GM19035 (cell line): ENCODE data around the gene CDH13.

Experiments
- ATAC-seq: cut with Tn5 transposase; IDR thresholded peaks from one replicate; pipeline ENCODE4 v1.9.1; 2021; ENCODE audit not compliant: unreplicated experiment

Gene CDH13

DNA sequence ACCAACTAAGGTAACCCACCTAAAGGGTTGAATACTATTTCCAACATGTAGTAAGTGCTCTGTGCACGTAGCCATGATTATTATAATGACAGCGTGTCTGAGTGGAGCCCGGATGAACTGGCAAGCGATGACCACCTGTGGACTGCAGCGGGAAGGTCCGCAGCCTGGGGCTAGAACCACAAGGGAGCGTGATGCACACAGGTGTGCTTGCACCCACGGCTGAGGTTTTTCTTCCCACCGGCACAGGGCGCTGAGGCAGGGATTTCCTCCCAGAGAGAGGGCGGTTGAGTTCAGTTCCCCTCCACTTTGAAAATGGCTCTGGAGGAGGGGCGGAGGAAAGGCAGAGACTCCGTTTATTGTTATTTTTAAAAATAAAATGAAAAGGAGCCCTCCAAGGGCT, 959.3 kb downstream of the CDH13 start:
- no peak for ATAC-seq

DNA sequence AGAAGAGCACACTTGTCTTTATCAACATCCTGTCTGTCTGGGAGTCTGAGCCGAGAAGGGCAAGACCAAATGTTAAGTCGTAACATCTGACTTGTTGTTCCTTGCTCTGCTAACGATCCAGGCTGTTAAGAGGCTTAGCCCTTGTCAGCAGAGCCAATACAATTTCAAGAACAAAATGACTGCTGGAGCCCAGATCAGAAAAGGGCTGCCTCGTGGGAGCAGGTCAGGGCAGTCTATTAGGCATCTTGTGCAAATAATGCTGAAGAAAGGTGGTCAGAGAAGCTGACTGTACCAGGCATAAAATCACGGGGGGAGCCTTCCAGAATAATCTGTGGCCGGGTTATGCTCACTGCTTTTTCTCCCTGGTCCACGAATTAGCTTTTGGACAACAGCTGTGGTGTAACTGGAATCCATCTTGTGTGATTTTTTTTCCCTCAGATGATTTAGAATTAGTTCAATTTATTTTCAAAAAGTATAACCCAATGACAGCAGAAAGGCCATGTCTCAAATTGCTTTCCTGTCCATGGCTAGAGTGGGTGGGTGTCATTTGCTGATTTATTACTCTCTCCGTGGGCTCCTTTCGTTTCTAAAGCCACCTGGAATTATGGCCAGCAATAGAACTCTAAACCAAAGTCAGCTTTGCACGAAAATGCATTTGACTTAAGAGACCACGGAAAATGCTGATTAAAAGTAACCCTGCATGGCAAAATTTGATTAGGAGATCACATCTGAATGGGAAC, 959.9 kb downstream of the CDH13 start:
- ATAC-seq = no peak

GRCh38 chr16:83587201-83587600, 960.4 kb downstream of the CDH13 start:
- no peak for ATAC-seq

- no peak for ATAC-seq
Observed at GRCh38 chr16:83588070-83588469, 961.3 kb downstream of the CDH13 start.

DNA sequence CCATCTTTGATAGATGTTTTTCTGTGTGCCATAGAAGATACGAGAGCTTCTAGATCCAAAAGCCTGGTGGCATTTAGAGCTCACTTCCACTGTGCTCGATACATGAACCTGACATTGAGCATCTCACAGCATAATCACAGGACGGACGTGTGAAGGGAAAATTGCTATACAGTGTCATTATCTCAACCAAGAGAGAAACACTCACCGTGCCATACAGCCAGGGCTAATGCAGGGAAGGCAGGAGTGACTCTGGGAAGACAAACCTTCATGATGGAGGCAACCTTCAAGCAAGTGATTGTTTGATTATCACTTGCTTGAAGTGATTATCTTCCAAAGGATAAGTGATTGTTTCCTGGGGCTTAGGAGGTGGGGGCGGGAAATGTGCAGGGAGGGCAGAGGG, 962.8 kb downstream of the CDH13 start:
- ATAC-seq = no peak

DNA sequence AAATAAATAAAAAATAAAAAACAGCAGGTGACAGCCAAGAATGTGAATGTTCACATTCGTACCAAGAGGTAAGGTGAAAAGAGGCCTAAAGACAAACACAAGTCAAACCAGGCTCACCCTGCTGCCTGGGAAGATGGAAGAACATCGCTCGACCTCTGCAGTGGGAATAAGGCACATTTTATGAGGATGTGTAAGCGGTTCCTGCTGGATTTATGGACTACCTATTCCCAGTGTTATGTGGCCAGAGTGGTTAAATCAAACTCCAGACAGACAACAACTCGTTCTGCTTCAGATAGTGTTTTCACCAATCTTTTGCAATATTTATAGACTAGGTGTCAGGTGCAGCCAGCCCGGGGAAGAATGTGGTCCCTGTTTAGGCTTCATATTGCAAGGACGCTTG, 966.0 kb downstream of the CDH13 start:
- no peak for ATAC-seq

- ATAC-seq = no peak
Observed at GRCh38 chr16:83599789-83600462, 973.2 kb downstream of the CDH13 start.

GRCh38 chr16:83602761-83603722, 976.3 kb downstream of the CDH13 start:
- ATAC-seq = no peak

- ATAC-seq = no peak
Observed at GRCh38 chr16:83603723-83604570, 977.2 kb downstream of the CDH13 start.

GRCh38 chr16:83606486-83607030, 979.8 kb downstream of the CDH13 start:
- ATAC-seq = no peak

GRCh38 chr16:83609178-83609577, 982.4 kb downstream of the CDH13 start:
- no peak for ATAC-seq

- ATAC-seq = no peak
Observed at GRCh38 chr16:83615141-83615952, 988.6 kb downstream of the CDH13 start.

DNA sequence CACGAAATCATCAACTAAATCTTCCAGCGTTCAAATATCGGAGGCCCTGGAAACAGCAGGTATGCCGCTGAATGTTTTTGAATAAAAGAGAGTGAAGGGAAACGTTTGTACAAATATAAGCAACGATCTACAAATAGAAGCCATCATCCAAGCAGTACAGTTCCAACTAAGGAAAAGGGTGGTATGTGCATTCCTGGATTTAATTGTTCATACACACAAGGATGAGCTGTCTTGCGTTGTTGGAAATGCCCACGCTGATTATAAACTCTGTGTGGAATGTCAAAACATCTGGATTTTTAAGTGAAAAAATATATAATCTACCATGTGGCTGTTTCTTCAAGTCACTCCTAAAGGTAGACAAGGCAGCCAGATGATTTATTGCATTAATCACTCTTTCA, 989.2 kb downstream of the CDH13 start:
- no peak for ATAC-seq

- no peak for ATAC-seq
Observed at GRCh38 chr16:83619381-83620150, 992.8 kb downstream of the CDH13 start.

GRCh38 chr16:83622010-83622409, 995.2 kb downstream of the CDH13 start:
- no peak for ATAC-seq

DNA sequence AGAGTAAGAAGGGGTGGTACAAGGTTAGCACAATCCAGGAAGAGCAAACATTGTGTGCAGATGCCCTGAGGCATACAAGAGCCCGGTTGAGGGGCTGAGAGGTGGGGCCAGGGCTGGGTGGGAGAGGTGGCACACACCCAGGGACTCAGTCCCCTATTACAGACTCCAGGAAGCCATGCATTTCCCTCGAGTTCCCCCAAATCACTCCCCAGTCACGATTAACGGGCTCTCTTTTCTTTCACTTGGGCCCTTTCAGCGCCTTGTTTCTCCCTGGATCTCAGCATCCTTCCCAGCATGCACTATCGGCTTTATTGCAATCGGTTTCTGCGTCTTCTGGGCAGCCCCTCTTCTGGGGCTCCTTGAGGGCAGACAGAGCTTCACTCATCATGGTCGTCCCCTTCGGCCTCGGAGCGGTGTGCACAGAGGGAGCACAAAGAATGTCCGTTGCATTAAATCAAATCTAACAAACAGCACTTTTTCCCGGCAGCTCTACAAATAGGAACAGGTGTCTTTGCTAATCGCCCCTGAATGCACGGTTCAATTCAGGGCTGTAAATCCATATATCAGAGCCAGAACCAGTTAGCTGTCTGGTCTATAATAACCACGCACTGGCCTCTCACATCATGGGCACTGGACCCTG, 996.4 kb downstream of the CDH13 start:
- ATAC-seq = no peak

GRCh38 chr16:83623892-83624291, 997.1 kb downstream of the CDH13 start:
- no peak for ATAC-seq

- ATAC-seq = no peak
Observed at GRCh38 chr16:83624429-83625120, 997.8 kb downstream of the CDH13 start.
